HG03045 (cell line): Measurements from ENCODE around the gene MLLT10.

ENCODE experiments used
- ATAC-seq: cut with Tn5 transposase; IDR thresholded peaks from one replicate; pipeline ENCODE4 v1.9.1; 2021; ENCODE audit warnings: mild to moderate bottlenecking, moderate library complexity; ENCODE audit not compliant: unreplicated experiment

The MLLT10 gene

GRCh38 chr10:21533467-21534279 lies at the start of gene MLLT10:
Gene MLLT10, plus strand, starts transcription at chr10:21534232. Its CDS starts 413 bp downstream, at chr10:21534645.
- ATAC-seq = peak; percentile 90

- ATAC-seq = no peak
Observed at GRCh38 chr10:21487416-21488180, 46.4 kb upstream of the MLLT10 start.

- ATAC-seq = no peak
Observed at GRCh38 chr10:21488246-21488956, 45.6 kb upstream of the MLLT10 start.

- no peak for ATAC-seq
Observed at GRCh38 chr10:21488957-21489446, 45.0 kb upstream of the MLLT10 start.

DNA sequence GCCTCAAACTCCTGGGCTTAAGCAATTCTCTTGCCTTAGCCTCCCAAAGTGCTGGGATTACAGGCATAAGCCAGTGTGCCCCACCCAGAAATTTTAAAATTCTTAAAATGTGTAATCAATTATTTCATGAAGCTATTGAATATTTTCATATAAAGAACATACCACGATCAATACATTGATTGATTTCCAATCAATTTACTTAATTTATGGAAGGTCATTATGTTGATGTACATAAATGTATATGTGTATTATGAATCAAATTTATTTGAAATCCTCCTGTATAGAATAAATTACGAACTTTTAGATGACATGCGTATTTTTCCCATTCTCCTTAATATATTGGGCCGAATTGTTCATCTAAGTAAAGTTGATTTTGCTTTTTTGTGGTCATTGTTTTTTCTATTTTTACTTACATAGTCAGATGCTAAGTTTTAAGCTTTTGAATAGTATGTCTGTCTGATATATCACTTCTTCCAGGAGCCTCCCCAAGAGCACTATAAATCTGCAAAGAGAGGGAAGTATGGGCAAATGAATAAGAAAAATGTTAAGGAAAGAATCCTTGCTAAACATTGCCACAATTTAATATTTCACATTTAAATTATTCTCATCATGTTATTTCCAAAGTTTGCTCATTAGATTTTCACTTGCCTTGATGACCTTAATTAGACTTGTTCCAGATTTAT lies 43.9 kb upstream of the MLLT10 start:
- no peak for ATAC-seq

DNA sequence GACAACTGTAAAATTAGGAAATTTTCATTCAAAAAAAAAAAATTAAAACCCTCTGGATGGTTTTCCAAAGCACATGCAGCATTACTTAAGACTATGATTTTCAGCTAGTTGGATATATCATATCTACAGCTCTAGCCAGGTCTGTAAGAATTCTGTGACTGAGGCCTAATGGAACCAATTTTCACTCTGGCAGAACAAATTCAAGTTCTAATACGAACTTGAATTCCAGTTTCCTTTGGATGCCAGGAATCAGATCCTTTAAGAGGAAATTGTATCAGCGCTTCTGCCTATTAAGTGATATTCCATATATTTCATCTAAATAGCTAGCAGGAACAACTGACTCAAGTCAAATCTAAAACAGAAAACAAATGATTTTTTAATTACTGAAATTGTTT lies 43.3 kb upstream of the MLLT10 start:
- ATAC-seq = no peak

- no peak for ATAC-seq
Observed at GRCh38 chr10:21492421-21492820, 41.6 kb upstream of the MLLT10 start.

GRCh38 chr10:21493784-21494183 lies 40.2 kb upstream of the MLLT10 start:
- no peak for ATAC-seq

GRCh38 chr10:21494191-21495001 lies 39.6 kb upstream of the MLLT10 start:
- peak; percentile 40 for ATAC-seq

DNA sequence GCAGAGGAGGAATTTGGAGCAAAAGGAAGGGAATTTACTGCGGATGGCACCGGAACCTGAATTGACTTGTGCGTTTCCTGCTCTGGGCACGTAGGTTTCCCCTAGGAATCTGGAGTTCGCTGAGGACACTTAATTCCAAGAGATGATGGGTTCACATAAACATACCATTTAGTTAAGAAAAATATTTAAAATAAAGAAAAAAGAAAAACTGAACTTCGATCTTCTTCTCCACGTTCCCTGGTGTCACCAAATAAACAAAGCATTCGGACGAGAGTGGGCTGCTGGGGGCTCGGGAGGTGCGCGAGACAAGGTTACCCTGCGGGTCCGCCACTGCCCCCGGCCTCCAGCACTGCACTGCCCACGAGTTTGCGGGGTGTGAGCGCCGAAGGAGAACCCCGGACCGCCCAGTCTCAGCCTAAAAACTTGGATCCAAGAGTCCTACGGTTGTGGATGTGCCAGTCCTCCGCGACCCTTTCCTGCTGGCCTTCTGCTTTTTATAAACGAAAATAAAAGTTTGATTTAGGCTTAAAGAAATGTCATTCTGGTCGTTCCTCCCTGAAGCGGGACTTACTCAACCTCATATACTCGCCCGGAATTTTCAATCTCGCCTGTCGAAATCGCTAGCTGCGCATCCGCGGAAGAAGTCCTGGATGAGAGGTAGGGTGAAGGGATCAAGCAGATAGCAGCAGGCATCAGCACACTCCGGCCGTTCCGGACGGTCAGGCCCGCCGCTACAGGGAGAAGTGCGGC lies 38.9 kb upstream of the MLLT10 start:
- ATAC-seq = no peak

GRCh38 chr10:21495752-21496342 lies 38.2 kb upstream of the MLLT10 start:
- ATAC-seq = peak; percentile 70

GRCh38 chr10:21496343-21497176 lies 37.5 kb upstream of the MLLT10 start:
- ATAC-seq = peak; percentile 45

- no peak for ATAC-seq
Observed at GRCh38 chr10:21497177-21497807, 36.7 kb upstream of the MLLT10 start.

- ATAC-seq = no peak
Observed at GRCh38 chr10:21498377-21498776, 35.7 kb upstream of the MLLT10 start.

DNA sequence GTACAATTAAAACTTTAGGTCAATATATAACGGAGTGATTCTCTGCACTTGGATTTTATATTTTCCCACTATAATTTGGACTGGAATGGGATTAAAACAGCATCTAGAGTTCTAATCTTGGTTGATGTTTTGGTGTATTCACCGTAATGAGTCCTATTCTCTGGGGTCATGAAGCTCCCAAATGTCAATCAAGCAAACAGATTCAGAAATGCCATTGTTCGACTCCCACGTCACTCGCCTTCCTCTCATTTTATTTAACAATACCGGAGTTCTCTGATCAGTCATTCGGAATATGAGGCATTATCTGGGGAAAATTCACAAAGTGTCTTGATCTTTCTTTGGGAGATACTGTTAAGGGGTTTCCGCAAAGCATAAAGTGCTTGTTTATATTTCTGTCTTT lies 35.0 kb upstream of the MLLT10 start:
- ATAC-seq = no peak

- ATAC-seq = no peak
Observed at GRCh38 chr10:21499701-21500577, 34.1 kb upstream of the MLLT10 start.

DNA sequence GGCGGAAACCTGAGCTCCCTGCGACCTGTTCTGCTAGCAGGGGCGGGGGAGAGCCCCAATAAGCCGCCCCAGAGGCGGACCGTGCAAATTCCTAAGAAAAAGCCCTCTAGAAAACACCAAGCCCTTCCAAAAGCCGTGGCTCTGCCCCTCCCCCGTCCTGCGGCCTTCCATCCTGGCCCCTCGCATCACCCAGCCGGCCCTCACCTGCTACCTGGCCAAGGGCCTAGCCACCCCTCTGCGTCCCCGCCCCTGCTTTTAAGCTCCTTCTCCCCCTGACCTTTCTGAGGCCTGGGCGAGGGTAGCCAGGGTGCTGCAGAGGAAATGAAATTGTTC lies 33.5 kb upstream of the MLLT10 start:
- ATAC-seq = no peak
